Right cardiac atrium (tissue), 5 donors: ENCODE measurements around the gene SHFL. TPM values are rescaled to one million over a fixed set of nuclear protein-coding genes. Genes with fewer than 3 reads are reported as not detected.

Source experiments
- ATAC-seq, 2 donors: fragments of 200-7000 bp; cut with Tn5 transposase; one replicate each; pipeline versions ENCODE4 v1.8.0 to v1.9.1; 2020; ENCODE audit warnings: moderate library complexity in 2 of 2, mild to moderate bottlenecking in 1 of 2
- DNase-seq, 3 donors: peaks; one replicate each; pipeline ENCODE4 v3.0.0-alpha.2; 2020
- H3K27ac ChIP-seq: one replicate; pipeline ENCODE4 v1.5.1; 2013; ENCODE audit warnings: mild to moderate bottlenecking, low read length, control low read depth, moderate library complexity
- H3K27me3 ChIP-seq: one replicate; pipeline ENCODE4 v1.6.1; 2013; ENCODE audit not compliant: control insufficient read depth, insufficient read depth
- H3K4me1 ChIP-seq: one replicate; pipeline ENCODE4 v1.6.1; 2013; ENCODE audit warnings: low read length; ENCODE audit not compliant: control insufficient read depth, insufficient read depth
- H3K4me3 ChIP-seq: one replicate; pipeline ENCODE4 v1.5.1; 2013; ENCODE audit warnings: low read length, control low read depth
- H3K9me3 ChIP-seq: one replicate; pipeline ENCODE4 v1.6.1; 2013; ENCODE audit warnings: low read length; ENCODE audit not compliant: control insufficient read depth
- WGBS: extraction: QIAGEN DNeasy Blood & Tissue Kit; methylation state at CpG from one replicate; pipeline ENCODE4 v1.1.7; 2013; 5-methylcytosine and 5-hydroxymethylcytosine counted together
- intact Hi-C, 4 donors: fragments of 100-400 bp; cut with DNase I; formaldehyde crosslinking; loops; one replicate each; pipeline versions ENCODE4 v1.11.0 to v1.14.0; 2022 to 2023
- polyA plus RNA-seq: library from polyadenylated mRNA; stranded (reverse); fragments of 200-250 nt; gene quantifications from one replicate; pipeline ENCODE4 v1.2.3, GENCODE V29; 2013
- total RNA-seq, 4 donors: library from RNA; stranded (reverse); fragmentation: NEBNext Ultra II Directional; extraction: Animal tissue kit (Norgen Biotek cat#: 25700); gene quantifications; one replicate each; pipeline ENCODE4 v1.2.1, GENCODE V29; 2021
- donor health status: healthy with polysubstance abuse.
- donor health status: DM: no; HTN: yes; CAD: no.
- donor health status: DM: no; HTN: no; CAD: no.
- donor health status: DM: no; HTN: yes; CAD: no; lungs with severe emphysema.
- donor health status: DM: yes; HTN: yes; CAD: no.

The SHFL gene
- total and polyA plus RNA-seq, 5 donors, result 14.5 to 16.0 (median 15.7) TPM

- intact Hi-C loops, result no loop called here
- no peak overlapping the region for H3K4me3 ChIP-seq
- H3K4me1 ChIP-seq, result no peaks in the 10 kb centered on the region
- peak in 2 of 3 donors; percentile 51 to 71 for DNase-seq
- ATAC-seq, result no peak
- no peaks in the 10 kb centered on the region for H3K27me3 ChIP-seq
- no peak overlapping the region for H3K27ac ChIP-seq
- no peaks in the 10 kb centered on the region for H3K9me3 ChIP-seq
- 91% methylated on average over 44 of the region's 44 CpGs for WGBS
Observed at GRCh38 chr19:10110076-10110971, 24.2 kb downstream of the SHFL start.

DNA sequence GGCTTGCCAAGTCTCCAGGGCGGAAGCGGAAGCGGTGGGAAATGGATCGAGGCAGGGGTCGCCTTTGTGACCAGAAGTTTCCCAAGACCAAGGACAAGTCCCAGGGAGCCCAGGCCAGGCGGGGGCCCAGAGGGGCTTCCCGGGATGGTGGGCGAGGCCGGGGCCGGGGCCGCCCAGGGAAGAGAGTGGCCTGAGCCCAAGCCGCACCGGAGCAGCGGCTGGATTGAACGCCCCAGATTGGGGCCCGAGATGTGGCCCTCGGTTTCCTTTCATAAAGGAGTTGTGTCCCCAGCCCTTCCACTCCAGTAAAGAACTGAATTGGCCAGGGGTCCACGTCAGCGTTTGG is 24.8 kb downstream of the SHFL start:
- no peaks in the 10 kb centered on the region for H3K27me3 ChIP-seq
- intact Hi-C loops, result no loop called here
- no peaks in the 10 kb centered on the region for H3K4me1 ChIP-seq
- no peak for ATAC-seq
- H3K9me3 ChIP-seq, result no peaks in the 10 kb centered on the region
- no peak overlapping the region for H3K27ac ChIP-seq
- WGBS, result 90% methylated on average over 19 of the region's 19 CpGs
- DNase-seq, result peak in 1 of 3 donors; percentile 59
- no peak overlapping the region for H3K4me3 ChIP-seq

- H3K4me3 ChIP-seq, result no peak within 1 kb of the TSS
- H3K9me3 ChIP-seq, result no peaks in the 10 kb centered on the region
- H3K27ac ChIP-seq, result no peak within 1 kb of the TSS
- ATAC-seq (no peak), DNase-seq (peak; percentile 31 to 67 (median 64))
- 54% methylated on average over 8 of the region's 8 CpGs for WGBS
- no peaks in the 10 kb centered on the region for H3K27me3 ChIP-seq
- intact Hi-C loops, result no loop called here
- H3K4me1 ChIP-seq, result no peaks in the 10 kb centered on the region
Observed at GRCh38 chr19:10111405-10111811, 25.3 kb downstream of the SHFL start, which contains the start of gene P2RY11. P2RY11 (plus strand) TSS chr19:10111693; CDS start chr19:10111722, 29 bp downstream.

DNA sequence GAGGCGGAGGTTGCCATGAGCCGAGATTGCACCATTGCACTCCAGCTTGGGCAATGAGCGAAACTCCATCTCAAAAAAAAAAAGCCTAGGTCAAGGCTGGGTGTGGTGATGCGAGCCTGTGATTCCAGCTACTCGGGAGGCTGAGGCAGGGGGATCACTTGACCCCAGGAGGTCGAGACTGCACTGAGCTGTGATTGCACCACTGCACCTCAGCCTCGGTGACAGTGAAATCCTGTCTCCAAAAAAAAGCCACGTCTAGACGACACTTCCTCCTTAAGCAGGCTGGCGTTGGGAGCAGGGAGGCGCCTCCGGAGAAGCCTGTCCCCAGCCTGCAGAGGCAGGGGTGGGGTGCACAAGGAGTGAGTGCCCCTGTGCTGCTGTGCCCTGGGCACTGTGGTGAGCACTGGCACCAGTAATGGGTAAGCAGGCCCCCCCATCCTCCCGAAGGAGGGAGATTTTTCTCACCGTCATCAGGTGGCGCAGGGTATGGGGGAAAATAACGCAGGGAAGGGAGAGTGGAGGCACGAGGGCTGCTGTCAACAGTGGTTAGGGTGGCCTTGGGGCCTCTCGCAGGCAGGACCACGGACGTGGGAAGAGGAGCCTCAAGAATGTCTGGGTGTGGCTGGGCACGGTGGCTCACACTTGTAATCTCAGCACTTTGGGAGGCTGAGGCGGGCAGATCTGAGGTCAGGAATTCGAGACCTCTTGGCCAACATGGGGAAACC is 26.1 kb downstream of the SHFL start:
- Histone ChIP-seq H3K27me3 (no peaks in the 10 kb centered on the region), H3K27ac (no peak overlapping the region), H3K4me1 (no peaks in the 10 kb centered on the region), H3K4me3 (no peak overlapping the region), H3K9me3 (no peaks in the 10 kb centered on the region)
- peak in 1 of 2 donors; percentile 4 for ATAC-seq
- WGBS, result 46% methylated on average over 23 of the region's 23 CpGs
- peak; percentile 32 to 68 (median 60) for DNase-seq
- intact Hi-C loops, result no loop called here

DNA sequence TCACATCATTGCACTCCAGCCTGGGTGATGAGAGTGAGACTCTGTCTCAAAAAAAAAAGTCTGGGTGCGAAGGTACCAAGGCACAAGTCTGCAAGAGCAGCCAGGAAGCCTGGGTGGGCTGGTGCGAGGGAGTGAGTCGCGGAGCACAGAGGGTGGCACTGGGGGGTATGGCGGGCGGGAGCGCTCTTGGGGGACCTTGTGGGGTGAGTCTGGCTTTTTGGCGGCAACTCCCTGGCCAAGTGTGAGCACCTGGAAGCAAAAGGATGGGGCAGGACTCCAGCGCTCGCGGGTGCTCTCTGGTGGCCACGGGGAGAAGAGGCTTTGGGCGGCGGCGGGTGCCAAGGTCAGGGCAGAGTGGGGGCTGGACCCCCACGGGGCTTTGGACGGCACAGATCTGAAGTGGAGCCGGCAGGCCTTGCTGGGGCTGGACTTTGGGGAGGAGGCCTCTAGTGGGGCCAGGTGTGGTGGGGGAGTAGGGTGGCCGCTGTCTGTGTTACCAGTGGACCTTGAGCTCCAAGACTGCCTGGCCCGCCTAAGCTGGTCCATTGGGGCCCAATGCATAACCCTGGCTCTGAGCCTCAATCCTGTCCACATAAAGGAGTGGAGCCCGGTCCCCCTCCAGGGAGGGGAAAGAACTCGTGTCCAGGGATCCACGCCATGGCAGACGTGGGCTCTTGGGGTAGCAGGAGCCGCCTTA is 26.9 kb downstream of the SHFL start:
- ATAC-seq (peak; percentile 14 to 20), DNase-seq (peak; percentile 52 to 84 (median 76))
- no peaks in the 10 kb centered on the region for H3K9me3 ChIP-seq
- H3K27me3 ChIP-seq, result no peaks in the 10 kb centered on the region
- H3K27ac ChIP-seq, result no peak overlapping the region
- no peaks in the 10 kb centered on the region for H3K4me1 ChIP-seq
- H3K4me3 ChIP-seq, result no peak overlapping the region
- WGBS, result 23% methylated on average over 25 of the region's 25 CpGs
- intact Hi-C loops, result no loop called here

GRCh38 chr19:10113592-10113963 is 27.5 kb downstream of the SHFL start:
- no peaks in the 10 kb centered on the region for H3K9me3 ChIP-seq
- ATAC-seq (peak in 1 of 2 donors; percentile 4), DNase-seq (peak in 2 of 3 donors; percentile 26 to 50)
- no peak overlapping the region for H3K27ac ChIP-seq
- intact Hi-C loops, result no loop called here
- no peaks in the 10 kb centered on the region for H3K27me3 ChIP-seq
- 66% methylated on average over 19 of the region's 19 CpGs for WGBS
- no peak overlapping the region for H3K4me3 ChIP-seq
- no peaks in the 10 kb centered on the region for H3K4me1 ChIP-seq

GRCh38 chr19:10113964-10114650 is 28.0 kb downstream of the SHFL start:
- Histone ChIP-seq H3K4me1 (peaks cover 5% of the 10 kb centered on the region), H3K9me3 (no peaks in the 10 kb centered on the region), H3K4me3 (no peak overlapping the region), H3K27ac (no peak overlapping the region), H3K27me3 (no peaks in the 10 kb centered on the region)
- intact Hi-C loops, result no loop called here
- 88% methylated on average over 43 of the region's 43 CpGs for WGBS
- ATAC-seq, result peak; percentile 1 to 5
- peak in 1 of 3 donors; percentile 64 for DNase-seq

- intact Hi-C loops, result no loop called here
- H3K9me3 ChIP-seq, result no peaks in the 10 kb centered on the region
- H3K27me3 ChIP-seq, result no peaks in the 10 kb centered on the region
- ATAC-seq (no peak), DNase-seq (peak; percentile 33 to 64 (median 64))
- peaks cover 5% of the 10 kb centered on the region for H3K4me1 ChIP-seq
- H3K4me3 ChIP-seq, result no peak overlapping the region
- H3K27ac ChIP-seq, result no peak overlapping the region
- WGBS, result 78% methylated on average over 26 of the region's 26 CpGs
Observed at GRCh38 chr19:10114651-10115391, 28.7 kb downstream of the SHFL start.

GRCh38 chr19:10115392-10116084 is 29.4 kb downstream of the SHFL start:
- Histone ChIP-seq H3K4me3 (no peak overlapping the region), H3K4me1 (peaks cover 5% of the 10 kb centered on the region), H3K27me3 (no peaks in the 10 kb centered on the region), H3K27ac (no peak overlapping the region), H3K9me3 (no peaks in the 10 kb centered on the region)
- intact Hi-C loops, result no loop called here
- ATAC-seq (no peak), DNase-seq (peak in 1 of 3 donors; percentile 72)
- WGBS, result 88% methylated on average over 45 of the region's 45 CpGs
